ENCODE measurements around the gene SH3TC1. TPM values are rescaled to one million over a fixed set of nuclear protein-coding genes. Genes with fewer than 3 reads are reported as not detected.

Gene SH3TC1
- total RNA-seq, 1 donor from 2014 or later = 0.70 TPM

DNA sequence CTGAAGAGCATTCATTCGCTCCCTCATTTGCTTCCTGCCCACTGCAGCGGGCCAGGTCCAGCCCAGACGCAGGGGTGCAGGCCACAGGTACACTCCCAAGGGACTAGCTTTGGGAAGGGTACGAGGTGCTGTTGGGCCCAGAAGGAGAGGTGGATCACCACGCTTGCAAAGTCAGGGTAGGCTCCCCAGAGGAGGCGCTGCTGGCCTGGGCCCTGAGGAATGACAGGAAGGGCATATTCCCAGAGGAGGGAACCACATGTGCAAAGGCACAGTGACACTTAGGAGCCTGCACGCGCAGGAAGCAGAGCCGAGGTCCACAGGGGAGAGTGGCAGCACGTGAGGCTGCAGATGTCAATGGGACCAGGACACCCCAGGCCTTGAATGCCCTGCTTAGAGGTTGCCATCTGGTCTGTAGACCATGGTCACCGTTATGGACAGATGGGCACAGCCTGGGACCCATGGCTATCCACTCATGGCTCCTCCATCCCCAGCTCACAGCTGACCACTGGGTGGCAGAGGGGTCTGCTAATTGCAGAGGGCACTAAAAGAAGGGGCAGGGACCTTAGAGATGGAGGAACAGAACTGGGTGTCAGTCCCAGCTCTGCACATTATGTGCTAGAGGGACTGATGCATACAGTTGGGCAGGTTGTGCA, 78.4 kb downstream of the SH3TC1 start:
- Mint-ChIP-seq H3K9me3 (ENCODE audit: unreplicated experiment) (no peaks in the 10 kb centered on the region), H3K27me3 (ENCODE audit: unreplicated experiment) (no peaks in the 10 kb centered on the region), H3K27ac (ENCODE audit: unreplicated experiment) (no peak overlapping the region), H3K4me1 (ENCODE audit: unreplicated experiment) (peaks cover 36% of the 10 kb centered on the region), H3K4me3 (ENCODE audit: unreplicated experiment) (no peak overlapping the region), H3K36me3 (ENCODE audit: unreplicated experiment) (no peaks in the 10 kb centered on the region)
- TF ChIP-seq CTCF (IDR thresholded peaks at IDR 0.05) = no peak
- no peak for DNase-seq (ENCODE audit: extremely low spot score, unreplicated experiment)

GRCh38 chr4:8278009-8278395, 78.9 kb downstream of the SH3TC1 start:
- no peaks in the 10 kb centered on the region for H3K9me3 Mint-ChIP-seq (ENCODE audit: unreplicated experiment)
- H3K4me3 Mint-ChIP-seq (ENCODE audit: unreplicated experiment) = no peak overlapping the region
- H3K27ac Mint-ChIP-seq (ENCODE audit: unreplicated experiment) = peak overlapping the region; percentile 54
- DNase-seq (ENCODE audit: extremely low spot score, unreplicated experiment) = no peak
- TF ChIP-seq CTCF (IDR thresholded peaks at IDR 0.05) = no peak
- H3K36me3 Mint-ChIP-seq (ENCODE audit: unreplicated experiment) = no peaks in the 10 kb centered on the region
- H3K4me1 Mint-ChIP-seq (ENCODE audit: unreplicated experiment) = peaks cover 36% of the 10 kb centered on the region
- no peaks in the 10 kb centered on the region for H3K27me3 Mint-ChIP-seq (ENCODE audit: unreplicated experiment)

DNA sequence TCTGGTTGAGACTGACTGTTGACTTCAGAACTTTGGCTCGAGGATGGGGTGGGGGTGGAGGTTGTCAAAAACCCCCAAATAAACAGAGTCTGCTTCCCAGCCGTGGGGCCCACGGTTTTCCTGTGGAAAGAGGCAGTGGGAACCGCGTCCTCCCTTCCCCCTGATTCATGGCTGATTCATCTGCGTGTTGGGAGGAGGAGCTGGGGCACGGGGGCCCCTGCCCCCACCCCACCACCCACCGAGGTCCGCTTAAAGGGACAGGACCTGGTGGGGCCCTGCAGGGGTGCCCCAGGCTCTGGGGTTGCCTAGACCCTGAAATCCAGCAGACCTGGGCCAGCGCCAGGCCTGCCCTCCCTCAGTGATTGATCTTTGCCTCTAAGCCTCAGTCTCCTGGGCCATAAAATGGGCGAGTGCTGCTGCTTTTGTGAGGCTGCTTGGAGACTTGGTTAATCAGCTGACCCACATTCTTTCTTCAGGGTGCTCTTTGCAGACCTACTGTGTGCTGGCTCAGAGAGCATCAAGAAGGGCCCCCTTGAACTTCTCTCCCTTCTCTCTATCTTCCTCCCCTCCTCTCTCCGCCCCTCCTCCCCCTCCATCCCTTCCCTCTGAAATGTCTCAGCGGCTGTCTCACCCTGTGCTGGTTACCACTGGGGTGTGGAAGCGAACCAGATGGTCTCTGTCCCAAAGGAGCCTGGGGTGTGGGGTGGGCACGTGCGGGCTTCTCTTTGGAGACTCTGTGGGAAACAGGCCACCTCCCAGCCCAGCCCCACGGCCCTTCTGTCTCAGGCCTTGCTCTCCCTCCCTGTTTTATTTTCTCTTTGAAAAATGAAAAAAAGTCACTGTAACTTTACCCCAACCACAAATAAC, 79.6 kb downstream of the SH3TC1 start:
- DNase-seq (ENCODE audit: extremely low spot score, unreplicated experiment) = no peak
- peak overlapping the region; percentile 60 for H3K27ac Mint-ChIP-seq (ENCODE audit: unreplicated experiment)
- peaks cover 36% of the 10 kb centered on the region for H3K4me1 Mint-ChIP-seq (ENCODE audit: unreplicated experiment)
- H3K9me3 Mint-ChIP-seq (ENCODE audit: unreplicated experiment) = no peaks in the 10 kb centered on the region
- no peaks in the 10 kb centered on the region for H3K36me3 Mint-ChIP-seq (ENCODE audit: unreplicated experiment)
- no peak for TF ChIP-seq CTCF (IDR thresholded peaks at IDR 0.05)
- no peak overlapping the region for H3K4me3 Mint-ChIP-seq (ENCODE audit: unreplicated experiment)
- H3K27me3 Mint-ChIP-seq (ENCODE audit: unreplicated experiment) = no peaks in the 10 kb centered on the region

- Mint-ChIP-seq H3K4me1 (ENCODE audit: unreplicated experiment) (peaks cover 35% of the 10 kb centered on the region), H3K9me3 (ENCODE audit: unreplicated experiment) (no peaks in the 10 kb centered on the region), H3K27ac (ENCODE audit: unreplicated experiment) (no peak overlapping the region), H3K4me3 (ENCODE audit: unreplicated experiment) (no peak overlapping the region), H3K27me3 (ENCODE audit: unreplicated experiment) (no peaks in the 10 kb centered on the region), H3K36me3 (ENCODE audit: unreplicated experiment) (no peaks in the 10 kb centered on the region)
- no peak for TF ChIP-seq CTCF (IDR thresholded peaks at IDR 0.05)
- DNase-seq (ENCODE audit: extremely low spot score, unreplicated experiment) = no peak
Observed at GRCh38 chr4:8279321-8280157, 80.4 kb downstream of the SH3TC1 start.
